PC-3 (cell line): ENCODE results near the gene DPH3. TPM values are rescaled to one million over a fixed set of nuclear protein-coding genes. Genes with fewer than 3 reads are reported as not detected.
A peak's percentile ranks its signal among the peaks of the same experiment; 100 is the strongest.

Experiments used
- ATAC-seq: fragments of 200-7000 bp; cut with Tn5 transposase; 2 replicates; pipeline ENCODE4 v1.9.1; 2020; ENCODE audit warnings: mild to moderate bottlenecking, moderate library complexity
- BruUV-seq: library from RNA; stranded (reverse); fragments of 400-500 nt; replicated peaks from 2 replicates; lab custom pipeline; 2021; lab: Mats Ljungman, UMichigan
- CTCF ChIA-PET: fragments of 300-600 bp; sonication (Branson Sonifier 250); formaldehyde crosslinking; loops from one replicate; lab custom pipeline; 2022; ENCODE audit warnings: antibody characterized with exemption; lab: Charles Lee
- POLR2A ChIA-PET: fragments of 300-600 bp; sonication (Branson Sonifier 250); formaldehyde crosslinking; loops from one replicate; lab custom pipeline; 2022; ENCODE audit warnings: antibody characterized with exemption; ENCODE audit not compliant: unreplicated experiment; lab: Charles Lee
- DNase-seq: peaks from one replicate; pipeline ENCODE4 v3.0.0-alpha.2; 2015
- H2AFZ ChIP-seq: fragments of 300-600 bp; sonication (generic); 2 replicates; pipeline ENCODE4 v1.6.0; 2016; ENCODE audit warnings: antibody characterized with exemption, low read length
- H3F3A ChIP-seq: fragments of 300-600 bp; sonication (generic); one replicate; pipeline ENCODE4 v1.6.0; 2017; ENCODE audit warnings: antibody characterized with exemption, low read length, control low read depth, mild to moderate bottlenecking; ENCODE audit not compliant: unreplicated experiment
- H3K27ac ChIP-seq: fragments of 300-600 bp; sonication (generic); 2 replicates; pipeline ENCODE4 v1.5.1; 2016; ENCODE audit warnings: mild to moderate bottlenecking, low read length
- H3K27me3 ChIP-seq: fragments of 300-600 bp; sonication (generic); 2 replicates; pipeline ENCODE4 v1.6.1; 2016; ENCODE audit warnings: low read length, mixed read lengths
- H3K36me3 ChIP-seq: fragments of 300-600 bp; sonication (generic); 2 replicates; pipeline ENCODE4 v1.6.1; 2016; ENCODE audit warnings: low read depth, mixed run types, low read length, mixed read lengths
- H3K4me1 ChIP-seq: fragments of 300-600 bp; sonication (generic); 2 replicates; pipeline ENCODE4 v1.5.1; 2016; ENCODE audit warnings: low read length; ENCODE audit not compliant: insufficient read depth
- H3K4me2 ChIP-seq: fragments of 300-600 bp; sonication (generic); 2 replicates; pipeline ENCODE4 v1.6.0; 2016; ENCODE audit warnings: low read length
- H3K4me3 ChIP-seq: fragments of 300-600 bp; sonication (generic); 2 replicates; pipeline ENCODE4 v1.5.1; 2016; ENCODE audit warnings: mild to moderate bottlenecking, low read length, mixed read lengths
- H3K79me2 ChIP-seq: fragments of 300-600 bp; sonication (generic); 2 replicates; pipeline ENCODE4 v1.6.1; 2017; ENCODE audit warnings: low read length, mixed read lengths
- H3K9ac ChIP-seq: fragments of 300-600 bp; sonication (generic); 2 replicates; pipeline ENCODE4 v1.6.0; 2016; ENCODE audit warnings: mild to moderate bottlenecking, low read length
- H3K9me2 ChIP-seq: fragments of 300-600 bp; sonication (generic); replicated peaks from 2 replicates; pipeline ENCODE4 v1.6.1; 2016; ENCODE audit warnings: mixed run types, low read length, mixed read lengths
- H3K9me3 ChIP-seq: fragments of 300-600 bp; sonication (generic); 2 replicates; pipeline ENCODE4 v1.6.1; 2016; ENCODE audit warnings: low read length, mixed read lengths
- H4K20me1 ChIP-seq: fragments of 300-600 bp; sonication (generic); 2 replicates; pipeline ENCODE4 v1.6.1; 2016; ENCODE audit warnings: low read length, mixed read lengths
- CTCF ChIP-seq: fragments of 300-600 bp; sonication (generic); conservative IDR thresholded peaks from 2 replicates; pipeline ENCODE4 v1.5.1; 2017; ENCODE audit warnings: antibody characterized with exemption, low read depth, mild to moderate bottlenecking, low read length
- EZH2 ChIP-seq: fragments of 300-600 bp; sonication (generic); IDR thresholded peaks from one replicate; pipeline ENCODE4 v1.6.1; 2017; ENCODE audit warnings: antibody characterized with exemption, mild to moderate bottlenecking, low read length; ENCODE audit not compliant: unreplicated experiment
- EZH2phosphoT487 ChIP-seq: fragments of 300-600 bp; sonication (generic); IDR thresholded peaks from 2 replicates; pipeline ENCODE4 v1.6.1; 2018; ENCODE audit warnings: mild to moderate bottlenecking, antibody characterized with exemption, low read length, borderline replicate concordance
- intact Hi-C: fragments of 100-400 bp; cut with micrococcal nuclease; formaldehyde crosslinking; loops from 2 replicates; pipeline ENCODE4 v1.9.0; 2023
- total RNA-seq: library from RNA; depleted of rRNA; stranded (reverse); fragments of >200 nt; gene quantifications from 2 replicates; pipeline ENCODE4 v1.2.3, GENCODE V29; 2014

The DPH3 gene
- total RNA-seq, 1 experiment from 2014 or later = 10.2 TPM

- no peak for DNase-seq
- POLR2A ChIA-PET = no interaction called here
- Histone ChIP-seq H4K20me1 (no peaks in the 10 kb centered on the region), H3K9me3 (no peaks in the 10 kb centered on the region), H3K4me3 (no peak overlapping the region), H3K27ac (no peak overlapping the region), H3K27me3 (no peaks in the 10 kb centered on the region), H3K4me1 (no peaks in the 10 kb centered on the region), H3K9me2 (no peaks in the 10 kb centered on the region), H3K36me3 (peaks cover 27% of the 10 kb centered on the region), H3K79me2 (no peaks in the 10 kb centered on the region), H3K4me2 (no peak overlapping the region), H2AFZ (no peak overlapping the region), H3K9ac (no peak overlapping the region), H3F3A (no peaks in the 10 kb centered on the region)
- CTCF ChIA-PET = interaction anchor here (0.5 to 1.5 kb wide), 8 partner anchors 19 to 259 kb away, joined by 3 to 17 read pairs (median 4); no protein-coding TSS in a partner anchor
- TF ChIP-seq EZH2phosphoT487 (no peak), EZH2 (no peak), CTCF (no peak)
- ATAC-seq = no peak
- no TSS peak for BruUV-seq
- intact Hi-C loops = loop anchor here (1.0 to 5.0 kb wide), 4 partner anchors 226 to 941 kb away; no protein-coding TSS in a partner anchor
These were observed 26.1 kb upstream of the DPH3 start for GRCh38 chr3:16290827-16291196.

GRCh38 chr3:16290007-16290826 is 25.5 kb upstream of the DPH3 start:
- Histone ChIP-seq H3K9ac (no peak overlapping the region), H3K4me2 (no peak overlapping the region), H3K36me3 (peaks cover 25% of the 10 kb centered on the region), H3K4me3 (no peak overlapping the region), H3K4me1 (no peaks in the 10 kb centered on the region), H3K9me2 (no peaks in the 10 kb centered on the region), H2AFZ (no peak overlapping the region), H3F3A (no peaks in the 10 kb centered on the region), H4K20me1 (no peaks in the 10 kb centered on the region), H3K27me3 (no peaks in the 10 kb centered on the region), H3K79me2 (no peaks in the 10 kb centered on the region), H3K27ac (no peak overlapping the region), H3K9me3 (no peaks in the 10 kb centered on the region)
- POLR2A ChIA-PET = no interaction called here
- no TSS peak for BruUV-seq
- peak; percentile 73 for DNase-seq
- peak; percentile 80 for ATAC-seq
- CTCF ChIA-PET = interaction anchor here (0.5 to 1.5 kb wide), 8 partner anchors 19 to 260 kb away, joined by 3 to 17 read pairs (median 4); no protein-coding TSS in a partner anchor
- TF ChIP-seq EZH2phosphoT487 (no peak), EZH2 (no peak), CTCF (peak; percentile 95)
- intact Hi-C loops = loop anchor here (1.0 to 5.0 kb wide), 4 partner anchors 227 to 942 kb away; no protein-coding TSS in a partner anchor
